Neural crest cell (in vitro differentiated cells): ENCODE measurements around the gene CYTH1. TPM values are rescaled to one million over a fixed set of nuclear protein-coding genes. Genes with fewer than 3 reads are reported as not detected.
A peak's percentile ranks its signal among the peaks of the same experiment; 100 is the strongest.

Experiments used
- DNase-seq: peaks from one replicate; pipeline ENCODE4 v3.0.0; 2021; ENCODE audit warnings: low read depth, mixed read lengths, low spot score
- H3K27ac Mint-ChIP-seq: one replicate; pipeline ENCODE4 v1.8.0; 2021; ENCODE audit warnings: mild to moderate bottlenecking, mixed read lengths; ENCODE audit not compliant: unreplicated experiment
- H3K27me3 Mint-ChIP-seq: 2 replicates; pipeline ENCODE4 v1.8.0; 2021; ENCODE audit warnings: low read depth, mild to moderate bottlenecking, mixed read lengths
- H3K36me3 Mint-ChIP-seq: 2 replicates; pipeline ENCODE4 v1.8.0; 2021; ENCODE audit warnings: low read depth, mild to moderate bottlenecking, mixed read lengths
- H3K4me1 Mint-ChIP-seq: 2 replicates; pipeline ENCODE4 v1.8.0; 2021; ENCODE audit warnings: mixed read lengths
- H3K4me3 Mint-ChIP-seq: one replicate; pipeline ENCODE4 v1.8.0; 2021; ENCODE audit warnings: mild to moderate bottlenecking, mixed read lengths
- H3K9me3 Mint-ChIP-seq: 2 replicates; pipeline ENCODE4 v1.8.0; 2021; ENCODE audit warnings: mixed read lengths
- total RNA-seq: library from RNA; stranded (reverse); gene quantifications from 2 replicates; pipeline ENCODE4 v1.2.1, GENCODE V29; 2021
- TF ChIP-seq, protein P1 (sequence below): fragments of 200-600 bp; sonication (generic); conservative IDR thresholded peaks from 2 replicates; pipeline ENCODE4 v1.5.0; 2021; ENCODE audit warnings: antibody characterized with exemption, mild to moderate bottlenecking

Gene CYTH1
- total RNA-seq, 1 donor from 2014 or later, result 26.8 TPM

DNA sequence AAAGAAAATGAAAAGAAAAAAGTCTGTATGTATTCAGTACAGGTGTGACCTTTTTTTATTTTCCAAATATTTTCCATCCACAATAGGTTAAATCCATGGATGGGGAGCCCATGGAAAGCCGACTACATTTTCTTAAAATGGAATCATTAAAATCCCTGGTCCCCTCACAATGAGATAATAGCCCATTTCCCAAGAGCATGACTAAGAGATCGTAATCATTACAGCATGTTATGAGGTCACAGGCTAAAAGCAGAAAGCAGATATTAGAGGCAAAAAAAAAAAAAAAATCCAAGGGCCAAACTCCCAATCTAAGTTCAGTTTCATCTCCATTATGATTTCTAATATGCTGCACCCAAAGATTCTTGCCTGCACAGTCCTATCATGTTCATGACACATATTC lies 44.7 kb downstream of the CYTH1 start:
- no peak for DNase-seq
- H3K4me1 Mint-ChIP-seq, result no peaks in the 10 kb centered on the region
- no peak overlapping the region for H3K4me3 Mint-ChIP-seq
- TF ChIP-seq, protein P1, sequence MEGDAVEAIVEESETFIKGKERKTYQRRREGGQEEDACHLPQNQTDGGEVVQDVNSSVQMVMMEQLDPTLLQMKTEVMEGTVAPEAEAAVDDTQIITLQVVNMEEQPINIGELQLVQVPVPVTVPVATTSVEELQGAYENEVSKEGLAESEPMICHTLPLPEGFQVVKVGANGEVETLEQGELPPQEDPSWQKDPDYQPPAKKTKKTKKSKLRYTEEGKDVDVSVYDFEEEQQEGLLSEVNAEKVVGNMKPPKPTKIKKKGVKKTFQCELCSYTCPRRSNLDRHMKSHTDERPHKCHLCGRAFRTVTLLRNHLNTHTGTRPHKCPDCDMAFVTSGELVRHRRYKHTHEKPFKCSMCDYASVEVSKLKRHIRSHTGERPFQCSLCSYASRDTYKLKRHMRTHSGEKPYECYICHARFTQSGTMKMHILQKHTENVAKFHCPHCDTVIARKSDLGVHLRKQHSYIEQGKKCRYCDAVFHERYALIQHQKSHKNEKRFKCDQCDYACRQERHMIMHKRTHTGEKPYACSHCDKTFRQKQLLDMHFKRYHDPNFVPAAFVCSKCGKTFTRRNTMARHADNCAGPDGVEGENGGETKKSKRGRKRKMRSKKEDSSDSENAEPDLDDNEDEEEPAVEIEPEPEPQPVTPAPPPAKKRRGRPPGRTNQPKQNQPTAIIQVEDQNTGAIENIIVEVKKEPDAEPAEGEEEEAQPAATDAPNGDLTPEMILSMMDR, result no peak
- no peaks in the 10 kb centered on the region for H3K27me3 Mint-ChIP-seq
- no peaks in the 10 kb centered on the region for H3K9me3 Mint-ChIP-seq
- no peak overlapping the region for H3K27ac Mint-ChIP-seq
- H3K36me3 Mint-ChIP-seq, result no peaks in the 10 kb centered on the region

DNA sequence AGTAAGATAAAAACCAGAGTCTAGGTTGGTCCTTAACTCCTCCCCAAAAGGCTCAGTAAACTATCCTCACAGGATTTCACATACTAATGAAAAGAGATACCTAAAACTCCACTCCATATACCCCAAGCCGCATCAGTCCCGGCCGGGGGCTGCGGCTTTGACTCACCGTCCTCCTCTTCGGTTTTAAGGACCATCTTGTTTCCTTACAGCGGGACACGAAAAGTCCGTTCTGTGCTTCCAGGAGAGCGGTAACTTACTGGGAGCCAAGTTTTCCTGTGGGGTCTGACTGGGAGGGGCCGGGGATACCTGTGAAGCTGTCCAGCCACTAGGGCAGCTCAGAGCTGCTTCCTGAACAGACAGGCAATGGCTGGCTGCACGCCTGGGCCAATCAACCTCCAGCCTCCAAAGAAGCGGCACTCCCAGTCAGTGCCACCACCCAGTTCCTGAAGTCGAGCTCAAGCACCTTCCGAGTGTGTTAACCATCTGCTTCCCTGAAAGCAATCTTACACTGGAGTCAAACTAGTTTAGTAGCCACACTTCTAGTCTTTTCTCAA lies 45.5 kb downstream of the CYTH1 start:
- Mint-ChIP-seq H3K27ac (no peak overlapping the region), H3K9me3 (no peaks in the 10 kb centered on the region), H3K36me3 (no peaks in the 10 kb centered on the region), H3K27me3 (no peaks in the 10 kb centered on the region), H3K4me1 (no peaks in the 10 kb centered on the region), H3K4me3 (no peak overlapping the region)
- TF ChIP-seq, protein P1, result no peak
- no peak for DNase-seq

GRCh38 chr17:78735832-78736525 lies 46.1 kb downstream of the CYTH1 start:
- no peak overlapping the region for H3K4me3 Mint-ChIP-seq

DNA sequence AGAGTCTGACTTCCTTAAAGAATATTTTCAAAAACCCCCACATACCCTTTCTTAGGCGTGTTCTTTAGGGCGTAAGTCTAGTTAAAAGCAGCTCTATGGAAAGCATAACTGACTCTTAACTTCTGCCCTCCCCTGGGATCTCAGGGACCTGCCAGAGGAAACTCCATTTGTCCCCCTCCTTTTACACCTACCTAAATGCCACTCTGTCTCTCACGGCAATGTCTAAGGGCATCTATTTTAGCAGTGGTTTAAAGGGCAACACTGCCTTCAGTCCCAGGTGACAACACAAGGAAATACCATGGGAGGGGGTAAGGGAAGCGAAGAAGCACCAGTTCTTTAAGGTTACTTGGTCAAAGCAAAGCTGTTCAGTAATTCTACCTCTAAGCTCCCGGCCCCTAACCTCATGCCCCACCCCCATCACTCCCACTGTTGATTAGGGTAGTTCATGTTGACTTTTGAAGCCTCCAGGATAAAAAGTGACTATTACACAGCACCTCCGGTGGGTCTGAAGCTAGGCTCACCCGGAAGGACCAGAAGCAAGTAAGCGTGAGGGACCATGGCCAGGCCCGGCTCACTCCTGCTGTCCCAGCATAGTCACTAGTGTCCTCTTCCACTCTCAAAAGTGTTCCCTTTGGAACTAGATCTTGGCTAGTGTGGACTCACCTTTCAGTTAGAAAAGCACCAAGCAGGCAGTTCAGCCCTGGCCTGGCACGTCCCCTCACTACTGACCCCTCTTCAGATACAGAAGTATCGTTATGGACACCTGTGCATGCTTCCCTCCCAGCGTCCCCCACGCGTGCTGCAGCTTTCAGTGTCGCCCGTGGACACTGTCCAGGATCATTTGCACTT lies 47.1 kb downstream of the CYTH1 start:
- peaks cover 1% of the 10 kb centered on the region for H3K4me1 Mint-ChIP-seq
- no peaks in the 10 kb centered on the region for H3K36me3 Mint-ChIP-seq
- peak overlapping the region; percentile 80 for H3K27ac Mint-ChIP-seq
- no peaks in the 10 kb centered on the region for H3K9me3 Mint-ChIP-seq
- TF ChIP-seq, protein P1, result no peak
- H3K27me3 Mint-ChIP-seq, result no peaks in the 10 kb centered on the region
- no peak overlapping the region for H3K4me3 Mint-ChIP-seq
- no peak for DNase-seq

More at GRCh38 chr17:78735832-78736525, 46.1 kb downstream of the CYTH1 start:
- H3K9me3 Mint-ChIP-seq, result no peaks in the 10 kb centered on the region
- no peak for DNase-seq
- H3K27ac Mint-ChIP-seq, result no peak overlapping the region
- no peaks in the 10 kb centered on the region for H3K36me3 Mint-ChIP-seq
- H3K27me3 Mint-ChIP-seq, result no peaks in the 10 kb centered on the region
- TF ChIP-seq, protein P1, result no peak
- no peaks in the 10 kb centered on the region for H3K4me1 Mint-ChIP-seq

- DNase-seq, result no peak
- Mint-ChIP-seq H3K4me1 (peaks cover 5% of the 10 kb centered on the region), H3K36me3 (no peaks in the 10 kb centered on the region), H3K27ac (no peak overlapping the region), H3K9me3 (no peaks in the 10 kb centered on the region), H3K27me3 (no peaks in the 10 kb centered on the region), H3K4me3 (no peak overlapping the region)
- TF ChIP-seq, protein P1, result no peak
Measured at GRCh38 chr17:78732354-78732753, 49.7 kb downstream of the CYTH1 start.
